Measurements from ENCODE around the gene ADAMTS12.
A peak's percentile ranks its signal among the peaks of the same experiment; 100 is the strongest.

ADAMTS12 gene, protein sequence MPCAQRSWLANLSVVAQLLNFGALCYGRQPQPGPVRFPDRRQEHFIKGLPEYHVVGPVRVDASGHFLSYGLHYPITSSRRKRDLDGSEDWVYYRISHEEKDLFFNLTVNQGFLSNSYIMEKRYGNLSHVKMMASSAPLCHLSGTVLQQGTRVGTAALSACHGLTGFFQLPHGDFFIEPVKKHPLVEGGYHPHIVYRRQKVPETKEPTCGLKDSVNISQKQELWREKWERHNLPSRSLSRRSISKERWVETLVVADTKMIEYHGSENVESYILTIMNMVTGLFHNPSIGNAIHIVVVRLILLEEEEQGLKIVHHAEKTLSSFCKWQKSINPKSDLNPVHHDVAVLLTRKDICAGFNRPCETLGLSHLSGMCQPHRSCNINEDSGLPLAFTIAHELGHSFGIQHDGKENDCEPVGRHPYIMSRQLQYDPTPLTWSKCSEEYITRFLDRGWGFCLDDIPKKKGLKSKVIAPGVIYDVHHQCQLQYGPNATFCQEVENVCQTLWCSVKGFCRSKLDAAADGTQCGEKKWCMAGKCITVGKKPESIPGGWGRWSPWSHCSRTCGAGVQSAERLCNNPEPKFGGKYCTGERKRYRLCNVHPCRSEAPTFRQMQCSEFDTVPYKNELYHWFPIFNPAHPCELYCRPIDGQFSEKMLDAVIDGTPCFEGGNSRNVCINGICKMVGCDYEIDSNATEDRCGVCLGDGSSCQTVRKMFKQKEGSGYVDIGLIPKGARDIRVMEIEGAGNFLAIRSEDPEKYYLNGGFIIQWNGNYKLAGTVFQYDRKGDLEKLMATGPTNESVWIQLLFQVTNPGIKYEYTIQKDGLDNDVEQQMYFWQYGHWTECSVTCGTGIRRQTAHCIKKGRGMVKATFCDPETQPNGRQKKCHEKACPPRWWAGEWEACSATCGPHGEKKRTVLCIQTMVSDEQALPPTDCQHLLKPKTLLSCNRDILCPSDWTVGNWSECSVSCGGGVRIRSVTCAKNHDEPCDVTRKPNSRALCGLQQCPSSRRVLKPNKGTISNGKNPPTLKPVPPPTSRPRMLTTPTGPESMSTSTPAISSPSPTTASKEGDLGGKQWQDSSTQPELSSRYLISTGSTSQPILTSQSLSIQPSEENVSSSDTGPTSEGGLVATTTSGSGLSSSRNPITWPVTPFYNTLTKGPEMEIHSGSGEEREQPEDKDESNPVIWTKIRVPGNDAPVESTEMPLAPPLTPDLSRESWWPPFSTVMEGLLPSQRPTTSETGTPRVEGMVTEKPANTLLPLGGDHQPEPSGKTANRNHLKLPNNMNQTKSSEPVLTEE (N-terminal part only)

DNA sequence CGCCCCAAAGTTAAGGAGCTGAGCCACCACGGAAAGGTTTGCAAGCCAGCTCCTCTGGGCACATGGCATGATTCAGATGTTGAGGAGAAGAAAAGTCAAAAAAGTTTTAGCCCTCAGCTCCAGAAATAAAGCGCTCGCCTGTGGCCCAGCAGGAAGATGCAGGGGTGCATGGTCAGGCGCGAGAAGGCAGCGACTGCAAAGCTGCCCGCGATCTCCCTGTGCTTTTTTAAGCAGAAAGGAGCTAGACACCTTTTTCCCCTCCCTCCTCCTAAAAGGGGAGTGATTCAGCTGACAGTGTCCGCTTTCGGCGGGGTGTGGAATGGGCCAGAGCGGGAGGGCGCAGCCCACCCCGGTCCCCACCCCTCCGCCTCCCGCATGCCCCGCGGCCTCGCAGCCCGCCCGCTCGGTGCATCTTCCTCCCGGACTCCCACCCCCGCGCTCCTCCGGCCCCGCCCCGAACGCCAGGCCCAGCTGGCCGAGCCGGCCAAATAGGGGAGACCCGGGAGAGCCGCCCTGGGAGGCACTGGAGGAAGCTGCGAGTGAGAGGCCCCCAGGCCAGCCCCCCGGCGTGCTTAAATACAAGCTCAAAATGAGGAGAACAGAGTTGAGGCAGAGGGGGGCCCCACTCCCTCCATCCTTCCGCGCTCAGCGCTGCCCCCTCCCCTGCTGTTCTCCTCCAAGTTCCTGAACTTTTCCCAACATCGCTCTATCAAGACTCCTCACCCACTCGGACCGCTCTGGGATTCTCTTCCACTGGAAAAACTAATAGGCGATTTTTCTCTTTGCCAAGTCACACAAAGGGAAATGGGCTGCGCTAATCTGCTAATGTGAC, at the start of gene ADAMTS12:
TSS of gene ADAMTS12 (minus strand) at position 203 of the 832 bp plus-strand sequence. CDS start at position 69, 134 bp downstream.
- DNase-seq (ENCODE audit: low read depth) = peak; percentile 58
- no peak for TF ChIP-seq CTCF (IDR thresholded peaks at IDR 0.05; ENCODE audit: low read depth, low read length, missing control alignments)
- in situ Hi-C loops (cut with HindIII; ENCODE audit: low sequenced_read_pairs) = no loop called here
- H3K4me3 ChIP-seq (ENCODE audit: low read depth, low read length) = peak within 1 kb of the TSS; percentile 61

DNA sequence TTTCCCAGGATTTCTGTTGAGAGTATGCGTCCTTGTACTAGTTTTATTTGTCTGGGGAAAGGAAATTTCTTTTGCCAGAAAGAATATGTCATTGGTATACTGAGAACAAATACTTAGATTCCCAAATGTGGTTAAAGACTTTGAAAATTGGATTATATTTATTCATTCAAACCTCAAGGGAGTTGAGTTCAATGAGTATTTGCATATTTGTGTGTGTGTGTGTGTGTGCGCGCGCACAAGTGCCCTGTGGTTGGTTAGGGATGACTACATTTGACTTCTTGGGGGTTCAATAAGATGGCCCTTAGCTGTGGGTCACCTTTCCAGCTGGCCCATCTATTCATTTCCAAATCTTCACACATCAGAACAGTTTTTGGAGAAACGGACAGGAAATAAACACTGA, 49.3 kb upstream of the ADAMTS12 start:
- TF ChIP-seq CTCF (IDR thresholded peaks at IDR 0.05; ENCODE audit: low read depth, low read length, missing control alignments) = no peak
- in situ Hi-C loops (cut with HindIII; ENCODE audit: low sequenced_read_pairs) = loop anchor here (25.0 kb wide), 1 partner anchor 479 kb away; no protein-coding TSS in a partner anchor
- no peak for DNase-seq (ENCODE audit: low read depth)
- H3K4me3 ChIP-seq (ENCODE audit: low read depth, low read length) = no peak overlapping the region

DNA sequence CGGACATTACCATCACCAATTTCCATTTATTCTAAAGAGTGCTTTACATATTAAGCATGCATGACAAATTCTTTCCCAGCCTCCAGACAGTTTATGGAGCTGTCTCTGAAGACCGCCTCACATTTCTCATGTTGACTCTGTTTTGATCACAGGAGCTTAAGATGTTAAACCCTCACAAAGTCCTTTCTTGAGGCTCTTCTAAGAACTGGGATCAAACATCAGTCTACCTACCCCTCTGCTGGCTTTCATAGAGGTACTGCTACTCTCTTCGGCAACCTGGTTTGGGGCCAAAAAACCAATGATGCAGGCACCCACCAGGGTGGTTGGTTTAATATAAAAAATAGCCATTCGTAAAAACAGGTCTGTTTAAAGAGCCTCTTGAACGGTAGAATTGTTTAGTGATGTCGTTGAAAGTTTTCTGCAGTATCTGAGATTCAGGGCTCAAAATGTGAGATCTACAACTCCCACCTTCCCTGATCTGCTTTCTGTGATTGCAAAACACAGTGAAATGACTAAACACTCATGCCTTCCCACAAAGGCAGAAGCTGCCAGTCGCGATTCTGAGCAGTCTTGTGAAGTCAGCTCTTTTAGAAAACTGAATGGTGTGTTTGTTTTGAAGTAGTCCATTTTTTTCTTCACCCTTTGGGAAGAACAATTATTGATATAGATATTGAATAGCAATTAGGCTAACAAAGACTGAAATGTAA, 47.9 kb upstream of the ADAMTS12 start:
- no peak for DNase-seq (ENCODE audit: low read depth)
- in situ Hi-C loops (cut with HindIII; ENCODE audit: low sequenced_read_pairs) = loop anchor here (25.0 kb wide), 1 partner anchor 477 kb away; no protein-coding TSS in a partner anchor
- H3K4me3 ChIP-seq (ENCODE audit: low read depth, low read length) = no peak overlapping the region
- no peak for TF ChIP-seq CTCF (IDR thresholded peaks at IDR 0.05; ENCODE audit: low read depth, low read length, missing control alignments)

DNA sequence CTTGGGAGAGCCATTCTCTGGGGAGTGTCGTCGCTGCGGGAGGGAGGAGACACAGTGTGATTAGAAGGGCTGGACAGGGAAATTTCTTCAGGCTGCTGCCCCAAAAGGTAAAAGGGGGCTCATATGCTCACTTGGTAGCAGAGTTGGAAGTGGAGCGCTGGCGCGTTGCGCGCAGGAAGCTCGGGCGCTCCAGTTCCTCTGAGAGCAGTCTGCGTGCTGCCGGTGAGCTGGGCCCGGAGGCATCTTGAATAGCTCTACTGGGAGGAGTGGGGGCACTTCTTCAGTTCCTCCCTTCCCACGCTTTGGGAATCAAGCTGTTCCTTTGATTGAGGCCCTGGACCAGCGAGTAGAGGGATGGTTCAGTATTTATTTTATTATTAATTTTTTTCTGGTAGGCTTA, 47.1 kb upstream of the ADAMTS12 start:
- in situ Hi-C loops (cut with HindIII; ENCODE audit: low sequenced_read_pairs) = loop anchor here (25.0 kb wide), 1 partner anchor 477 kb away; no protein-coding TSS in a partner anchor
- no peak for TF ChIP-seq CTCF (IDR thresholded peaks at IDR 0.05; ENCODE audit: low read depth, low read length, missing control alignments)
- no peak overlapping the region for H3K4me3 ChIP-seq (ENCODE audit: low read depth, low read length)
- no peak for DNase-seq (ENCODE audit: low read depth)

DNA sequence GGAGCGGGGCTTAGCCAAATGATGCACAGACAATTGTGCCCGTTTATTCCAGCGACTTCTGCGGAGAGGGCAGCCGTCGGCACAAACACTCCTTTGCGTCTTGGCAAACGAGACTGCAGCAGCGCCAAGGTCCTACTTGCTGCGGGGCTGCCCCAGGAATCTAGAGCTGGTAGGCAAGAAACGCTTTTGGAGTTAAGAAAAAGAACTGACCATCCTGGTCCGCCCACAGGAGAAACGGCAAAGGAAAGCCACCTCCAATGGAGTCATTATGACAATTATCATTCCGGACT, 46.7 kb upstream of the ADAMTS12 start:
- no peak for DNase-seq (ENCODE audit: low read depth)
- in situ Hi-C loops (cut with HindIII; ENCODE audit: low sequenced_read_pairs) = loop anchor here (25.0 kb wide), 1 partner anchor 476 kb away; no protein-coding TSS in a partner anchor
- no peak overlapping the region for H3K4me3 ChIP-seq (ENCODE audit: low read depth, low read length)
- no peak for TF ChIP-seq CTCF (IDR thresholded peaks at IDR 0.05; ENCODE audit: low read depth, low read length, missing control alignments)

All from astrocyte of the cerebellum (primary cell).